B cell (primary cell): Measurements from ENCODE around the gene NUDT6.

Source experiments
- CTCF ChIP-seq: fragments of 200-600 bp; IDR thresholded peaks from one replicate; pipeline ENCODE4 v1.8.0; 2022; ENCODE audit warnings: antibody characterized with exemption, mild to moderate bottlenecking
- EZH2 ChIP-seq: IDR thresholded peaks from 2 replicates; pipeline ENCODE4 v1.6.1; 2012; ENCODE audit warnings: borderline replicate concordance, low read depth, mild to moderate bottlenecking, moderate library complexity, low read length; ENCODE audit not compliant: insufficient read depth, poor library complexity, severe bottlenecking

- TF ChIP-seq CTCF (no peak), EZH2 (no peak)
These were observed 46.4 kb downstream of the NUDT6 start for GRCh38 chr4:122875949-122876348.
